DOHH2 (cell line): Measurements from ENCODE around the gene KCNMA1.

Experiments
- CTCF ChIP-seq: fragments of 200-600 bp; sonication (generic); IDR thresholded peaks from one replicate; pipeline ENCODE4 v1.5.1; 2014; ENCODE audit warnings: antibody characterized with exemption, mild to moderate bottlenecking, low read depth, low read length; ENCODE audit not compliant: poor library complexity, severe bottlenecking
- EZH2phosphoT487 ChIP-seq: fragments of 200-600 bp; sonication (generic); IDR thresholded peaks from 2 replicates; pipeline ENCODE4 v1.6.1; 2017; ENCODE audit warnings: borderline replicate concordance, mild to moderate bottlenecking, antibody characterized with exemption, low read length, moderate library complexity, mixed read lengths

- no peak for TF ChIP-seq CTCF
- no peak for TF ChIP-seq EZH2phosphoT487
Observed at GRCh38 chr10:77321838-77322237, 315.8 kb downstream of the KCNMA1 start.
